K562 (cell line): Measurements from ENCODE around the gene OR51T1. TPM values are rescaled to one million over a fixed set of nuclear protein-coding genes. Genes with fewer than 3 reads are reported as not detected.

Experiments used
- ATAC-seq: fragments of 200-7000 bp; cut with Tn5 transposase; 3 replicates; pipeline ENCODE4 v1.9.1; 2020; ENCODE audit warnings: moderate library complexity
- BruUV-seq: library from RNA; stranded (reverse); fragments of 400-500 nt; replicated peaks from 2 replicates; lab custom pipeline; 2021; lab: Mats Ljungman, UMichigan
- CTCF ChIA-PET: fragments of 300-600 bp; formaldehyde crosslinking; extraction: SDS; loops from one replicate; lab custom pipeline; 2021; ENCODE audit warnings: low intra/inter-chr PET ratio; lab: Yijun Ruan, JAX
- POLR2A ChIA-PET: fragments of 300-600, 350-650 bp; sonication (Branson Sonifier 250); formaldehyde crosslinking; extraction: SDS; loops from one replicate; lab custom pipeline; 2021; ENCODE audit warnings: antibody characterized with exemption, inconsistent platforms; lab: Yijun Ruan, JAX
- DNase-seq, 4 experiments: peaks; one replicate each; pipeline versions ENCODE4 v3.0.0 to v3.0.0-alpha.2; 2011 to 2018; ENCODE audit warnings: low spot score in 3 of 4, mixed read lengths in 3 of 4; ENCODE audit errors: extremely low read depth in 1 of 4
- FAIRE-seq: peaks from 2 replicates; lab custom pipeline; 2011; peaks lifted over from hg19 to GRCh38; lab: Jason Lieb, UNC
- H2AFZ ChIP-seq: 2 replicates; pipeline ENCODE4 v1.6.0; 2011; ENCODE audit warnings: low read depth, low read length, control low read depth, inconsistent platforms
- H3K27ac ChIP-seq: fragments of 200-600 bp; 3 replicates; pipeline ENCODE4 v1.8.0; 2011; ENCODE audit warnings: low read depth, mild to moderate bottlenecking, control low read depth, inconsistent platforms, low read length, moderate library complexity, mixed read lengths; ENCODE audit errors: extremely low read depth
- H3K27me3 ChIP-seq, 2 experiments: fragments of 300-600 bp in 1 of 2; 2 replicates in 1 of 2; 3 replicates in 1 of 2; pipeline versions ENCODE4 v1.6.0 to v1.8.0; 2011; ENCODE audit warnings: inconsistent platforms in 2 of 2, low read length in 2 of 2, mild to moderate bottlenecking in 1 of 2, mixed read lengths in 1 of 2, moderate library complexity in 1 of 2; ENCODE audit not compliant: control insufficient read depth in 2 of 2, insufficient read depth in 2 of 2
- H3K36me3 ChIP-seq: fragments of 300-600 bp; 3 replicates; pipeline ENCODE4 v1.8.0; 2011; ENCODE audit warnings: mild to moderate bottlenecking, low read length, inconsistent platforms; ENCODE audit not compliant: control insufficient read depth, insufficient read depth
- H3K4me1 ChIP-seq, 2 experiments: fragments of 200-600 bp in 1 of 2; replicated peaks in 1 of 2; 2 replicates in 1 of 2; 3 replicates in 1 of 2; pipeline versions ENCODE4 v1.5.1 to v1.8.0; 2011; ENCODE audit warnings: inconsistent platforms in 2 of 2, low read length in 2 of 2, mild to moderate bottlenecking in 1 of 2, mixed read lengths in 1 of 2, moderate library complexity in 1 of 2; ENCODE audit not compliant: control insufficient read depth in 2 of 2, insufficient read depth in 2 of 2
- H3K4me2 ChIP-seq: 2 replicates; pipeline ENCODE4 v1.6.1; 2011; ENCODE audit warnings: low read length, control low read depth, inconsistent platforms, mixed read lengths; ENCODE audit not compliant: insufficient read depth
- H3K4me3 ChIP-seq: fragments of 200-600 bp; sonication (generic), shearing (Covaris generic); 2 replicates; pipeline ENCODE4 v1.5.1; 2016; ENCODE audit warnings: control low read depth, inconsistent platforms
- H3K79me2 ChIP-seq: fragments of 200-600 bp; 3 replicates; pipeline ENCODE4 v1.8.0; 2011; ENCODE audit warnings: low read length, inconsistent platforms; ENCODE audit not compliant: control insufficient read depth, insufficient read depth
- H3K9ac ChIP-seq, 2 experiments: 2 replicates each; pipeline versions ENCODE4 v1.6.0 to v1.6.1; 2011; ENCODE audit warnings: low read depth in 2 of 2, low read length in 2 of 2, control low read depth in 1 of 2, inconsistent platforms in 1 of 2, mild to moderate bottlenecking in 1 of 2, mixed read lengths in 1 of 2; ENCODE audit not compliant: insufficient read depth in 1 of 2
- H3K9me1 ChIP-seq: one replicate; pipeline ENCODE4 v1.6.0; 2011; ENCODE audit warnings: inconsistent platforms, mild to moderate bottlenecking, low read length, moderate library complexity; ENCODE audit not compliant: control insufficient read depth, insufficient read depth
- H3K9me3 ChIP-seq: replicated peaks from 2 replicates; pipeline ENCODE4 v1.5.1; 2011; ENCODE audit warnings: low read depth, low read length, inconsistent platforms; ENCODE audit not compliant: control insufficient read depth, insufficient read depth
- H4K20me1 ChIP-seq: replicated peaks from 2 replicates; pipeline ENCODE4 v1.6.1; 2011; ENCODE audit warnings: low read length, inconsistent platforms, mixed read lengths; ENCODE audit not compliant: control insufficient read depth, insufficient read depth
- DDX20 ChIP-seq: fragments of 450-650 bp; IDR thresholded peaks from 2 replicates; pipeline ENCODE4 v1.6.1; 2016; ENCODE audit warnings: missing genetic modification characterization, low read depth, mild to moderate bottlenecking, missing compliant biosample characterization, moderate library complexity
- GTF2B ChIP-seq: IDR thresholded peaks from 2 replicates; pipeline ENCODE4 v1.6.1; 2011; ENCODE audit not compliant: insufficient read length; ENCODE audit errors: extremely low read depth
- HINFP ChIP-seq: fragments of 450-650 bp; conservative IDR thresholded peaks from 2 replicates; pipeline ENCODE4 v1.6.1; 2016; ENCODE audit warnings: missing genetic modification characterization, low read depth, mild to moderate bottlenecking, control low read depth, missing compliant biosample characterization
- HOXB6 ChIP-seq: fragments of 250-450 bp; sonication (Bioruptor Pico); IDR thresholded peaks from 2 replicates; pipeline ENCODE4 v1.5.1; 2022; ENCODE audit warnings: mild to moderate bottlenecking, borderline replicate concordance
- KDM1A ChIP-seq, 2 experiments: fragments of 450-650 bp; IDR thresholded peaks; 2 replicates each; pipeline ENCODE4 v1.6.1; 2016; ENCODE audit warnings: mild to moderate bottlenecking in 2 of 2
- PTTG1 ChIP-seq: fragments of 450-650 bp; IDR thresholded peaks from 2 replicates; pipeline ENCODE4 v1.6.1; 2016; ENCODE audit warnings: low read depth, mild to moderate bottlenecking, missing genetic modification characterization, missing compliant biosample characterization
- TCF7 ChIP-seq: sonication (generic); IDR thresholded peaks from 2 replicates; pipeline ENCODE4 v1.6.1; 2016; ENCODE audit warnings: antibody characterized with exemption, borderline replicate concordance
- TFE3 ChIP-seq: fragments of 450-650 bp; formaldehyde crosslinking; IDR thresholded peaks from 2 replicates; pipeline ENCODE4 v1.4.0; 2020; ENCODE audit warnings: mild to moderate bottlenecking, mixed read lengths
- TRIM24 ChIP-seq, 2 experiments: fragments of 450-650 bp; IDR thresholded peaks; 2 replicates each; pipeline ENCODE4 v1.6.1; 2016
- ZNF212 ChIP-seq: fragments of 450-650 bp; formaldehyde crosslinking; IDR thresholded peaks from 2 replicates; pipeline ENCODE4 v1.4.0; 2020; ENCODE audit warnings: mild to moderate bottlenecking
- WGBS: fragments of 100-300 bp; shearing (Covaris generic); methylation state at CpG from one replicate; pipeline ENCODE4 v1.1.6; 2016; ENCODE audit warnings: low coverage, mixed read lengths; ENCODE audit not compliant: insufficient coverage; ENCODE audit errors: missing lambda C conversion rate; 5-methylcytosine and 5-hydroxymethylcytosine counted together
- in situ Hi-C: fragments of 300-500 bp; cut with MboI; formaldehyde crosslinking; loops from 4 replicates; pipeline ENCODE4 v1.15.0; 2018; ENCODE audit warnings: inconsistent platforms, mixed read lengths
- intact Hi-C: fragments of 100-400 bp; cut with micrococcal nuclease; formaldehyde crosslinking; loops from 2 replicates; pipeline ENCODE4 v1.14.2; 2022
- polyA plus RNA-seq, 8 experiments: library from polyadenylated mRNA; depleted of rRNA in 4 of 8; stranded (reverse) in 5 of 8; unstranded in 3 of 8; fragments of >200 nt; fragmentation: Nextera tagmentation in 2 of 8; fragmentation: Illumina TruSeq in 1 of 8; extraction: Ambion mirVana in 2 of 8; extraction: Trizol in 1 of 8; gene quantifications; 2 replicates each; pipeline versions ENCODE4 v1.2.1 to v1.2.3, GENCODE V29; 2011 to 2014; ENCODE audit warnings: inconsistent platforms in 1 of 8, missing spikeins in 1 of 8
- total RNA-seq, 7 experiments: library from RNA; depleted of rRNA in 6 of 7; stranded (reverse); fragments of >200 nt in 6 of 7; fragmentation: Illumina TruSeq in 2 of 7; extraction: Trizol in 2 of 7; gene quantifications; 2 replicates each; pipeline versions ENCODE4 v1.2.1 to v1.2.3, GENCODE V29; 2011 to 2021; ENCODE audit warnings: low replicate concordance in 1 of 7

Gene OR51T1
- total and polyA plus RNA-seq, 9 of the 15 experiments (the other 6 are each of a cell fraction or from before 2014, with no cell fraction given), result not detected

DNA sequence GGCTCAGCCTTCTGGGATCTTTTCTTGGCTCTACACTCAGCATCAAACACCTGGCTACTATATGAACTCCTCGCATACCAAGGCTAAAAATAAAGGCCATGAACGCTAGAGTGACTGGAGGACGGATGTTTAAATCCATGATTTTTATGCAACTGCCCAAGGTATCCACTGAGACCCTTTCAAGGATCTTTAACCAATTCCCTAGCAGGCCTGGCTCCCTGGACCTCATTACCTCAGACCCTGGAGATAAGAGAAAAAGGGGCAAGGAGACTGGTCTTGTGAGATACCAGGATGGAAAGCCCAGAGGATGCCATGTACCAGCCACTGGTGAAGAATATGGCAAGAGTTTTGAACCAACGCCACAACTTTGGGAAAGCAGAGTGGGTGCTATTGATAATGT, 37.5 kb downstream of the OR51T1 start, which contains the start of gene OR51G2:
TSS of gene OR51G2 (minus strand) at position 101 of the 400 bp plus-strand sequence. CDS start 3,687 bp downstream, outside the sequence.
- 0% methylated on average over 4 of the region's 4 CpGs for WGBS

More for the DNA sequence above, 37.5 kb downstream of the OR51T1 start, which contains the start of gene OR51G2:
- no TSS peak for BruUV-seq
- POLR2A ChIA-PET, result interaction anchor here (0.6 to 1.2 kb wide), 2 partner anchors 9 to 66 kb away, joined by 4 to 5 read pairs; no protein-coding TSS in a partner anchor
- CTCF ChIA-PET, result no interaction called here
- peaks cover 2 to 22% of the 10 kb centered on the region in 2 experiments; a peak in 4 of 5 replicates for H3K27me3 ChIP-seq
- no peak within 1 kb of the TSS for H3K9ac ChIP-seq
- H3K36me3 ChIP-seq, result no peaks in the 10 kb centered on the region
- intact Hi-C loops, result no loop called here
- in situ Hi-C loops, result no loop called here
- FAIRE-seq (no peak), ATAC-seq (no peak), DNase-seq (no peak)
- no peaks in the 10 kb centered on the region for H3K79me2 ChIP-seq
- no peak within 1 kb of the TSS for H3K4me2 ChIP-seq
- no peaks in the 10 kb centered on the region for H3K4me1 ChIP-seq
- no peak for TF ChIP-seq HINFP
- TF ChIP-seq GTF2B, result no peak
- TF ChIP-seq DDX20, result no peak
- TF ChIP-seq HOXB6 (CRISPR knock-in tag), result no peak
- no peak for TF ChIP-seq TFE3 (CRISPR knock-in tag)
- TF ChIP-seq TRIM24 (IDR thresholded peaks at IDR 0.05), result no peak
- no peak for TF ChIP-seq ZNF212 (CRISPR knock-in tag)
- no peak for TF ChIP-seq PTTG1 (tag)
- no peak for TF ChIP-seq TCF7
- no peak for TF ChIP-seq KDM1A (IDR thresholded peaks at IDR 0.05)
- no peak within 1 kb of the TSS for H2AFZ ChIP-seq
- no peak within 1 kb of the TSS for H3K4me3 ChIP-seq
- no peaks in the 10 kb centered on the region for H3K9me1 ChIP-seq
- no peaks in the 10 kb centered on the region for H4K20me1 ChIP-seq
- no peaks in the 10 kb centered on the region for H3K9me3 ChIP-seq
- no peak within 1 kb of the TSS for H3K27ac ChIP-seq
